ENCODE data around the gene MUC13.

The MUC13 gene

DNA sequence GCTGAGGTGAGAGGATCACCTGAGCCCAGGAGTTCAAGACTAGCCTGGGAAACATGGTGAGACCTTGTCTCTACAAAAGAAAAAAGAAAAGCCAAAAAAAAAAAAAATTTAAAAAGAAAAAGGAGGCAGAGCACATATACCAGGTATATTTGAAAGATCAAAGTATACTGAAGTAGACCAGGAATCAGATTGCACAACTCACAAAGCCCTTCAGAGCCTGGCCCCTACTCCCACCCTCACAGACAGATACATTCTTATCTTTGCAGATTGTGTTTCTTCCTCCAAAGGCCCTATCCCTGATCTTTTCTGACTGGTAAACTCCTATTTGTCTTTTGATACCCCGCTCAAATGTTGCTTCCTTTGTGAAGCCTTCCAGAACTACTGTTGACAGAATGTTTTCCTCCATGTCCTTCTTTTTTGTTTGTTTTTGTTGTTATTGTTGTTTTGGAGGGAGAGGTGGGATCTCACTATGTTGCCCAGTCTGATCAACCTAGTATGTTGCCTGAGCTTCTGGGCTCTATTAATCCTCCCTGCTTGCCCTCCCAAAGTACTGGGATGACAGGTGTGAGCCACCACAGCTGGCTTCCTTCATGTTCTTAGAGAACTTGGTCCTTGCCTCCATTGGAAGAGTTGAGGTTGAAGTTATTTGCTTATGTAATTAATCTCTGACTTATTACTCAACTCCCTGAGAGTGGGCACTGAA, 37.6 kb downstream of the MUC13 start:
- DNase-seq (ENCODE audit: low spot score): no peak

DNA sequence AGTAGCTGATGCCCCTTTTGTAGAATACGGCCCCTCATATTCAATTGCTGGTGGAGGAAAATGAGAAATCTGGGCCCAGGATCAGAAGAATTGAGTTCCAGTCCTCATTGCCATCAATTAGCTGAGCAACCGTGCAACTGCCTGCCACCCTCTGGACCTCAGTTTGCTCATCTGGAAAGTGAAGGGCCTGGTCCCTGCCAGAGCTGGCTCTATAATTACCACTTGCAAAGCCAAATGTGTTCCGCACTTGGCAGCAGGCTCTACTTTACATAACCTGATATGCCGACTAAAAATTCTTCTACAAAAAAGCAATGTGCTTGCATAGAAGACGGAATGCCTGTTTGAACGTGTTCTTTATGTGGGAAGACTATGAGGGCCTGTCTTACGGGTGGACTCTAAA, 38.8 kb downstream of the MUC13 start:
- no peak for DNase-seq (ENCODE audit: low spot score)

DNA sequence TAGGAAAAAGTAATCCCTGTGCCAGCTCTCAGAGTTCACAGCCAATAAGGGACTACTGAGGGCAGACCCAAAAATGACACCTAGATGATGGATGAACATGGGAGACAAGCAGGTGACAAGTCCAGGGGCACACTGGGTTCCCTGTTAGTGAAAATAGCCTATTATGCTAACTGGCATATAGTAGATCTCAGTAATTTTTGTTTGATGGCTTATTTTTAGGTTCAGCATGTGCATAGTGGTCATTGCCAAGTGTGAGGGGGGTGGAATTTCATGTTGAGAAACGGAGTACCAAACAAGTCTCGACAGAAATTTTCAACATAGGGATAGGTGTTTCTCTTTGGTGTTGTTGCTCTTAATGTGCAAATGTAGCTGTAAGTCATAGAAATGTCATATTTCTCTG, 41.0 kb downstream of the MUC13 start:
- no peak for DNase-seq (ENCODE audit: low spot score)

DNA sequence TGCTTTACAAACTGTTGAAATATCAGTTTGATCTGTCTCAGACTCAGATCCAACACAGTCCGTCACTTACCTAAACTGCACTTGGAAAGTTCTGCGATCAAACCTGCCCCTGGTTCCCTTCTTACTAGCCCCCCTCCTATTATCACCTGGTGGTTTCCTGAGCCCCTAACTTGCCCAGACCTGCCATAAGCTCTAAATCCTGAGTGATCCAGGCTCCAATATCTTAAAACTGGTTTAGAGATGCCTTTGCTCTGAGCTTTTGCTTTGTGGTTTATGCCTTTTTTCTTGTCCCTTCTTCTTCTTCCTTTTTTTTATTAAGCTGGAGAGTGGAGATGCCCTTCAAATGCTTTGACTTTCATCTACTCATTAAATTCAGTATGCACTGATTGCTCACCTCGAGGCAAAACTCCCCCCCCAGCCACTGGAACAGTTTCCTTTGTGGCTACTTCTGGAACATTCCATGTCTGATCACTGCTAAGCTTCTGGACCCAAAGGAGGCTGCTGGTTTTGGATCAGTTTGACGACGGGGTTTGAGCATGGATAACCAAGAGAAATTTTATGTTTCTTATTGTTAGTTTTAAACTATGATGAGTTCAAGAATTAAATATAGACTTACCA, 43.9 kb downstream of the MUC13 start:
- no peak for DNase-seq (ENCODE audit: low spot score)

DNA sequence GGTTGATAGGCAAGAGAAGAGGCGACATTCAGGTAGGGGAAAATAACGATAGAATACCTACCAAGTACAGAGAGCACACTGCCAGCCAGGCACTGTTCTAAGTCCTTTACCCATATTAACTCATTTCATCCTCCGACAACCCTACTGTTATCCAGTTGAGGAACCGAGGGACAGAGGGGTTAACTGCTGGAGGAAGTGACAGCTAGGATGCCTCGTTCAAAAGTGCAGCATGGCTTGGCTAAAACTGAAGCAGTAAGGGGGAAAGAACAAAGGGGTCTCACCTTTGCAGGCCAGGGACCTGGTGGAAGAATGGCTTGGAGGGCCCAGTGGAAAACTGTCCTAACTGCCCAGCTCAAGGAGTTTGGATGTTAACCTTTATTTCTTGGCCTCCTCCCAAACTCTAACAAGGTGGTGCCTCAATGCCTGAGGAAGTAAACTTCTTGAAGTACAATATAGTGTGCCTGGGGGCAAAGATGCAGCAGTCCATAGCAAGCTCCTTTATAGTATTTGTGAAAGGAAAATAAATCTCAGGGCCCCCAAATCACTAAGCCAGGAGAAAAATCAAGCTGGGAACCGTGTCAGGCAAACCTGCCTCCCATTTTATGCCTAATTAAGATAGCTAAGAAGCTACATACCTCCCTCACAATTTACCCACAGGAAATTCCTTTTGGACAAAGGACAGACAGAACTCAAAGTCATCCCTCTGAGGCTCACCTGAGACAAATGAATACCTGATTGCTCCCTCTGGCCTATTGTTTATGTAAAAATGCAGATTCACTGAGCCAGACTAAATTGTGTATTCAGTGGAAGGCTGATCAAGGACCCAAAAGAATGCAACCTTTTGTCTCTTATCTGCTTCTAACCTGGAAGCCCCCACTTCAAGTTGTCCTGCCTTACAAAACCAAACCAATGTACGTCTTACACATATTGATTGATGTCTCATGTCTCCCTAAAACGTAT, 45.8 kb downstream of the MUC13 start:
- DNase-seq (ENCODE audit: low spot score): no peak

DNA sequence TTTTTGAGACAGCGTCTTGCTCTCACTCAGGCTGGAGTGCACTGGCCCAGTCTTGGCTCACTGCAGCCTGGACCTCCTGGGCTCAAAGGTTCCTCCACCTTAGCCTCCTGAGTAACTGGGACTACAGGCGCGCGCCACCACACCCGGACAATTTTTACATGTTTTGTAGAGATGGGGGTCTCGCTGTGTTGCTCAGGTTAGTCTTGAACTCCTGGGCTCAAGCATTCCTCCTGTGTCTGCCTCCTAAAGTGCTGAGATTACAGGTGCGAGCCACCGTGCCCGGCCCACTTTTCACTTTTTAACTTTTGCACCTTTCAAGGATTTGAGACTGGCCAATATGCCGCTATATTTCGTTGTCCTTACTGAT, 46.6 kb downstream of the MUC13 start:
- DNase-seq (ENCODE audit: low spot score): no peak

DNA sequence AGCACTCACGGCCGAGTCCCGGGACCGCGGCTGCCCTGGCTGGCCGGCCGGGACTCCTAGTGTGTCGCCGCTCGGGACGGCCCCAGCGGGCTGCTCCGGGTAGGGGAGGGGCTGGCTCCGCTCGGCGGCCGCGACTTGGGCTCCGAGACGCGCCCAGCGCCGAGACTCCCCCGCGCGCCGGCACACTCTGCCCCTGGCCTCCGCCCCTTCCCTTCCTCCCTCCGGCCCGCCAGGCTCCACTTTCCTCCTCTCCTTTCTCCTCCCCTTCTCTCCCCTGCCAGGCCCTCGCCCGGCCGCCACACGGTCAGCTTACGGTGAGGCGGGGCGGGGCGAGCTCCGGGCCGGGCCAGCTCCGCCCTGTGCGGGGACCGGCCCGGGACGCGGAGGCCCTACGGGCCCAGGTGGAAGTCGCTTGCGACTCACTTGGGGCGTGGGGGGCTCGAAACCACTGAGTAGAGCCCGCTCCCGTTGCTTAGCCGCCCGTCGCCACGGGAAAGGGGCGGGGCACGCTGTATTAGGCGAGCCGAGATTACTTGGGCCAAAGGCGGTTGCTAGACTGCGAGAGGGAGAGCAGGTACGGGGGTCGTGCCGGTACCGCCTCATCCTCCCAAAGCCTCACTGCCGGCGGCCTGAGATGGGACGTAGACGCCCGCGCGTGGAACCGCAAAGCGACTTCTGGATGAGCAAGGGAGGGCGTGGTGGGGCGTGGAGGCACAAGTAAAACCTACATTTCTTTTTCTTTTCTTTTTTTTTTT, 47.2 kb downstream of the MUC13 start, which contains the start of gene ITGB5:
Gene ITGB5, minus strand, starts transcription at position 189 of the 755 bp plus-strand sequence. CDS start 365 bp downstream, outside the sequence.
- DNase-seq (ENCODE audit: low spot score): no peak

DNA sequence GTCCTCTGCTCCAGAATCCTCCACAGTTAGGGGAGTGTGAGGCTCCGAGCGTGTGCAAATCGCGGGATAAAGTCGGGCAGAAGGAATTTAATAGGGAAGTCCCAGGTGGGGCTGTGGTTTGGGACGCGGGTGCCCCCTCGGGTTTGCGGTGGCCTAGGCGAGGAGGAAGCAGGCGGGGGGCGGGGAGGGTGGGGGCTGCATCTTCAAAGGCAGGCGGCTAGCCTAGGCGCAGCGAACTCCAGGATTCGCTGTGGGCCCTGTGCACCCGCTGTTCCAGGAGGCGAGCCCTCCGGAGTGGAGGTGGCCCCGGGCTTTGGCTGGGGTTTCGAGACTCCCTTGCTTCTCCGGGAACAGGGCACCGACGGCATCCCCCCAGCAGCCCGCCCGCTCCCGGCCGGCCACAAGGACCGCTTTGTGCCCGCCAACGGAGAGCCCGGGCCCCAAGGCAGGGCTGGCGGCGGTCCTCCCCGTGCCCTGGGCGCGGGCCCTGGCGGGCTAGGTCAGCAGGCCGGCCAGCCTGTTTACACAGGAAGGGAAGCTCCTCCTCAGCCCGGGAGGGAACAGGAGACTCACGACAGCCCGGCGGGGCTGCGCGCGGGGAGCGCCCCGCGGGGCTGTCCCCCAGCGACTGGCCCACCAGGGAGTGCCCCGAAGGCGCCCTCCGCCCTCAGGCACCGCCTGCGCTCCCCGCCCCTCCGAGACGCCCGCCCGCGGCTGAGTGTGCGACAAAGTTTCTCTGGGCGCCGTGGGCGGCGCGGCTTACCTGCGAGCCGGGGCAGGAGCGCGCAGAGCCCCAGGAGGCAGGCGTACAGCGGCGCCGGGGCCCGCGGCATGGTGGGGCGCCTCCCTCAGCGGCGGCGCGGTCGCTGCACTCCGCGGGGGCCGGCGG, 48.1 kb downstream of the MUC13 start:
- DNase-seq (ENCODE audit: low spot score): no peak

DNA sequence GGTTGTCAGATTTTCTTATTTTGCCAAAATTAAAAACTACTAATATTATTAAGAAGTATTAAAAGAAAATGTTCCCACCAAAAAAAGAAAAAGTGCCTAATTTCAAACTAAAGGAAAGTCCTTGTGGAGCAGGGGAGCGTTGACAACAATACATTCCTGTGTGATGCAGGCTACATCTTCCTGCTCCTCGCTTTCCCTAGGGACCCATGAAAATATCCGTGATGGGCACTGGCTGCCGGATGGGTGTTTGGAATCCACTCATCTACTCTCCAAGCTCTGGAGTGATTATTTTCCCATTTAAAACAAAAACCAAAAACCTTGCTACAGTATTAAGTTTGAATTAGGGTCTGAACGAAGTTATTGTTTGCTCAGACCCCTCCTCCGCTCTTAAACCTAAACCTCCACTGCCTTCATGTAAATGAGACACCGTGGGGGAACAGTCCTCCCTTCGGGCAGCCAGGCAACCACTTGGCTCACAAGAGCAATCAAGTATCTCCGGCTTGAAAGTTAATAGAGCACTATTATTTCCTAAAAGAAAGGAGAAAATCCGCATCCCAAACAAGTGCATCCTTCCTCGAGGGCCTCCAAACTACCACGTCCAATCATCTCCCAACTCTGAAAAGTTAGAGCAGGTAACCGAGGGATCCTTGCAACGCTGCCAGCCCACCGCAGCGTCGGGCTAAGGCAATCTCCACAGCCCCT, 48.9 kb downstream of the MUC13 start:
- no peak for DNase-seq (ENCODE audit: low spot score)

DNA sequence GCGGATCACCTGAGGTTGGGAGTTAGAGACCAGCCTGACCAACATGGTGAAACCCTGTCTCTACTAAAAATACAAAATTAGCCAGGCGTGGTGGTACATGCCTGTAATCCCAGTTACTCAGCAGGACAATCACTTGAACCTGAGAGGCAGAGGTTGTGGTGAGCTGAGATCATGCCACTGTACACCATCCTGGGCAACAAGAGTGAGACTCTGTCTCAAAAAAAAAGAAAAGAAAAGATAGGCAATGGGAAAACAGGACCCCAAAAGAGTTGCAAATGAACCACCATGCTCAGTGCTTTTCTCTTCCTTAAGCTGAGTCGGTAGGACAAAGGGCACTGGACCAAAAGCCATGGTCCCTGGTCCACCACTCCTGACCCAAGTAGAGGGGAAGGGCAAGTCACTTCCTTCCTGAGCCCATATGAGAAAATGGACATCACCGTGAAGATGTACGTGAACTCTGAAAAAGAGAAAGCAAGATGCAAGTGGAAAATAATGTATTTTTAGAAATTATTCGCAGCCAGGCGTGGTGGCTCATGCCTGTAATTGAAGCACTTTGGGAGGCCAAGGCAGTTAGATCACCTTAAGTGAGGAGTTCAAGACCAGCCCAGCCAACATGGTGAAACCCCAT, 50.0 kb downstream of the MUC13 start:
- DNase-seq (ENCODE audit: low spot score): no peak

DNA sequence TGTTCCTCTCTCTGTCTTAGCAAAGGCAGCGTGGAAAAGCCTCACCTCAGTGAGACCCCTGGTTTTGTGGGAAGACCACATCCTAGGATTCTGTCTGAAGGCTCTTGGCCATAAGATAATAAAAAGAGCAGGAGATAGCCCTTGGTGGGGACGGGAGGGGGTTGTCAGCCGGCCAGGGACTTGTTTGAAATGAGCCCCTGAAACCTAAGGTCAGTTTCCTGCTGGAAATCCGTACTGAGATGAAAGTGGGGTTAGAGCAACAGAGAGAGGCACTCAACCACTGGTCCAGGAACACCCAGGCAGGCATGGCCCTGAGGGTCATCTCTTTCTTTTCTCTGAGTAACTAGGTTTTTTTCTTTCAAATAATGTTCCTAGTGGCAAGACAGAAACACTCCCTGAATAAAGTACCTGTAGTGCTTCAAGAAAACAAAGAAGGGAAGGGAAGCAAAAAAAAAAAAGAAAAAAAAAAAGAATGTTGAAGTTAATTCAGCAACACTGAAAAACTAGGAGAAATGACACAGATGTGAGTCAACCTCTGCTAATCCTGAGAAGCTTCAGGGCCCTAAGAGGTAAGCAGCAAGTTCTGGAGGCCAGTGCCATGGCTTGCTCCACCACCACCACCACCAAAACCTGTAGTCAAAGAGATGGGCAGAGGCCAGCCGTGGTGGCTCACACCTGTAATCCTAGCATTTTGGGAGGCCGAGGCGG, 50.6 kb downstream of the MUC13 start:
- DNase-seq (ENCODE audit: low spot score): no peak

DNA sequence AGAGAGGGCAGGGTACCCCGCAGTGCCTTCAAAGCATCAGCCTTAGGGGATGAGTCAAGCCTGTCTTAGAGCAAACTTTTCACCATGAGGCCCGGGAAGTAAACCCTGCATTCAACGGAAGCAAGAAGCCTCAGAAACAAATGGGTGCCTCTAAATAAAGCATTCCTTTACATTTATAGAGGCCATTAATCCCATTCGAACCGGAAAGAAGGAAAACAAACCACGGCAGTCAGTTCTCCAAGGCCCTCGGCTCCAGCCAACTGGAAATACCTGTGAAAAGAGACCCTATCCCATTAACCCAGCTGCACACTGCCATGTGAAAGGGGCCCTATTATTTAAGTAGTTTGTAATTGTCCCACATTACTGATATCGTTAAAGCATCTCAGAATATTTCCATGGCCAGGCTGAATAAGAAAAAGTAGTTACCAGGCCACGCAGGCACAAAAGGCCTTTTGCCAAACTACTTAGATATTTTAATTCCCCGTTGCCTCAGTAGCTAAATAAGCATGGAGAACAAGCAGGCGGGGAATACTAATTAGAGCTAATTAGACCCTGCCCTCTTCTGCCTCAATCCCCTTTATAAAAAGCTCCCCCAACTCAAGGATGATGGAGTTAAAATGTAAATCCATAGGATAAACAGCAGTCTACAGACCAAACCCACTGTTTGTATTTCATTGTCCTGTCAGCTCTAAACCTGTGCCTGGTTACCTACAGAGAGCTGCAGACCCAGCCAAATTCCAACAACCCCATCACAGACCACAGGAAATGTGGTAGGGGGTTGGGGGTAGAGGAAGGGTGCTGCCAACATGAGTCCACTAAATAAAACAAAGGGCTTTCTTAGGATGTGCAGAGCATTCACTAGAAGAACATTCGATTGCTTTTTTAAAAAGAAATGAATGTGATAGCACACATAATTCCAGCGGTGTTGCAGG, 51.5 kb downstream of the MUC13 start:
- no peak for DNase-seq (ENCODE audit: low spot score)

DNA sequence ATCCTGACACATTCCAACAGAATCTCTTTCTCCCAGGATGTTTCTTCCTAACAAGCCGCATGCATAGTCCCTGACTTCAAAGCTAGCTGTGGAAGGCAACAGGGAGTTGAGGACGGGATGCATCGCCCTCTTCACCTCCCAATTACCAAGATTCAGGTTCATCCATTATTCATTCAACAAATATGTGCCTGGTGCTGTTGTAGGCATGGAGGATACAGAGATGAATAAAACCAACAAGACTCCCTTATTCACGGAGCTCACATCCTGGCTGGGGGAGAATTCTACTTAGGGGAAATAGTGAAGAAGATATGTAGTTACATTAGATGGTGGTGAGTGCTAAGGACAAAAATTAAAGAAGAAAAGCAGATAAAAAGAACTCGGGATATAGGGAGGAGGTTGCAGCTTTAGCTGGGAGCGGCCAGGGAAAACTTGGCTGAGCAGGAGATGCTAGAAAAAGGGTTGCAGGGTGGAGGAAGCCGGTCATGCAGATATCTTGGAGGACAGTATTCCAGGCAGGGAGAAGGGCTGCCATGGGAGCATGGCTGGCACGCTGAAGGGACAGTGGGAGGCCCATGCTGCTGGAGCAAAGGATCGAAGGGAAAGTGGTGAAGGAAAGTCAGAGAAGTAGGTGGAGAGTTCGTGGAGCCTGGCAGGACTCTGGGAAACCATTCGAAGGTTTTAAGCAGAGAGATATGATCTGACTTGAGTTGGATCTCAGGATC, 52.4 kb downstream of the MUC13 start:
- DNase-seq (ENCODE audit: low spot score): no peak

DNA sequence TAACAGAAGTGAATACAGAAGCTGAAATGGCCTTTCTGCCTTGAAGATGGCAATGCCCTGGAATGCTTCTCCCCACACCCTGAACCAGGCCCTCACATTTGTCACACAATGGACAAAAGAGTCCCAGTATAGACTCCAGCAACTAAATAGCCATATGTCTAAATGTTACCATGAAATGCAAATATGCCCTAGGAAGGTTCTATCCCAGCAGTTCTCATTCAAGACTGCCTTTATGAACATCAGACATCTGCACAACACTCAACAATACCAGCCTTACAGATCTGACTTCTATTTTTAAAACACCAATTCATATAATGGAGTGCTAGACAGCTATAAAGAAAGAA, 55.2 kb downstream of the MUC13 start:
- no peak for DNase-seq (ENCODE audit: low spot score)

DNA sequence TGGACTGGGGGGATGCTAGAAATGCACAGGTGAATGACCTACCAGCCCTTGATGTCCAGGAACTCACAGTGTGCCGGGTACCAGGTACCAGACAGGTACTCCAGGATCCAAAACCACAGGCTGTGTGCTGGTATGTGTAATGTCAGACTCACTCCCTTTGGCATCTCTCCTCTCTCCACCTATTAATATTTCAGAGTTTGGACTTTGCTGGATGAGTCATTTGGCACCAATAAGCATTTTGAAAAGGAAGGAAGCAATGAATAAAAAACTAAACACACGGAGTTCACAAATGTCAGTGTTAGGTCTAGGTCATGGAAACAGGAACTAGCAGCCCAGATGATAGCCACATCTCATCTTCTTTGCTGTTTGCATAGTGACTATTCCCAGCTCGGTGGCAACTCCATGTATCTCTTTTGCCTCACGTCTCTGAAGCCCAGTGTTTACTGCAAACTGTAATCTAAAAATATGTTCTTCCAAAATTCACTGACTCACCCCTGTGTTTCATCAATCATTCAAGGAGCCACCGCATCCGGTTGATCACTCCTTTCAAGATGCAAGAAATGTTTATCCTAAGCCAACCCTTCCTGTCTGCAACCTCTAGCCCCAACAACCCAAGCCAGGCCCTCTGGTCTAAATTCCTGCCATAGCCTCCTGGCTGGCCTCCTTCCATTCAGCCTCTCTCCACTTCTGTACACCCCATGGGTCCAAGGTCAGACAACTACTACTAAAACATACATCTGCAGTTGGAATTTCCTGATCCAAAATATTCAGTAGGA, 55.8 kb downstream of the MUC13 start:
- DNase-seq (ENCODE audit: low spot score): no peak

DNA sequence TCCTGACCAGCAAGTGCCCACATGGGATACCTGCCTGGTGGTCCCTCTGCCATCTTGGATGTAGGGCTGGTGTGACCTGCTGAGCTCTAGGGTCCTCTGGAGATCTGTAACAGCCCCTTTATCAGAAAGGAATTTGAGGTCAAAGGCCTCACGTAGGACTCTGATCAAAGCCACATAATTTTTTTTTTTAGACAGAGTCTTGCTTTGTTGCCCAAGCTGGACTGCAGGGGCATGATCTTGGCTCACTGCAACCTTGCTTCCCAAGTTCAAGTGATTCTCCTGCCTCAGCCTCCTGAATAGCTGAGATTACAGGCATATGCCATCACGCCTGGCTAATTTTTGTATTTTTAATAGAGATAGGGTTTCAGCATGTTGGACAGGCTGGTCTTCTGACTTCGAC, 56.9 kb downstream of the MUC13 start:
- no peak for DNase-seq (ENCODE audit: low spot score)

DNA sequence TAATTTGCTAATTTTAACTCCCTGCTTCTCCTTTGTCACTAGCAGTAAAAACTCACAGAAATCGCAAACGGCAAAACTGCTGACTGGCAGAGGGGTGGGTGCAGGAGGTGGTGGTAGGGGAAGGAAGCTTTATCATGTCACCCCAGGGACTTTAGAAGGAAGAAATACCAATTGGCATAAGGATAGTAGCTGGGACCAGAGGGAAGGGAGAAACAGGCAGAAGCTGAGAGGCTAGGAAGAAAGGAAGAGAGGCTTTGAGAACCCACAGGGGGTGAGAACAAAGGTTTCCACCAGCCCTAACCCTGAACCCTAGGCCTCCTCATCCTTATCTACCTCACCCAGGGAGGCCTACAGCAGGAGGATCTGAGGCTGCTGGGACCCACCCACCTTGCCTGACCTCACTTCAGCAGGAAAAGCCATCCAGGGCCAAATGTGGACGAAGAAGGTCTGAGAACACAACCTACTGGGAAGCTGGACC, 58.1 kb downstream of the MUC13 start:
- no peak for DNase-seq (ENCODE audit: low spot score)
